Stimulated activated CD8-positive, alpha-beta memory T cell treated with anti-CD3 and anti-CD28 coated beads, Interleukin-4, amount 100 ng/mL, for 48 hours (primary cell): ENCODE data around the gene LYVE1.

Experiments used
- DNase-seq: peaks from one replicate; pipeline ENCODE4 v3.0.0-alpha.2; 2020

Gene LYVE1

GRCh38 chr11:10518123-10518522 lies 50.3 kb downstream of the LYVE1 start:
- DNase-seq: no peak

- DNase-seq: no peak
These were observed 53.0 kb downstream of the LYVE1 start for GRCh38 chr11:10515418-10515817.

- no peak for DNase-seq
These were observed 53.8 kb downstream of the LYVE1 start for GRCh38 chr11:10514709-10515108.

- no peak for DNase-seq
These were observed 54.3 kb downstream of the LYVE1 start for GRCh38 chr11:10514202-10514601.

GRCh38 chr11:10511181-10511621 lies 57.3 kb downstream of the LYVE1 start:
- no peak for DNase-seq
